DMS 273 (cell line): ENCODE results near the gene APOM.

Experiments used
- DNase-seq: peaks from one replicate; lab custom pipeline; 2025; ENCODE audit not compliant: unreplicated experiment; lab: John Stamatoyannopoulos, UW

APOM gene

DNA sequence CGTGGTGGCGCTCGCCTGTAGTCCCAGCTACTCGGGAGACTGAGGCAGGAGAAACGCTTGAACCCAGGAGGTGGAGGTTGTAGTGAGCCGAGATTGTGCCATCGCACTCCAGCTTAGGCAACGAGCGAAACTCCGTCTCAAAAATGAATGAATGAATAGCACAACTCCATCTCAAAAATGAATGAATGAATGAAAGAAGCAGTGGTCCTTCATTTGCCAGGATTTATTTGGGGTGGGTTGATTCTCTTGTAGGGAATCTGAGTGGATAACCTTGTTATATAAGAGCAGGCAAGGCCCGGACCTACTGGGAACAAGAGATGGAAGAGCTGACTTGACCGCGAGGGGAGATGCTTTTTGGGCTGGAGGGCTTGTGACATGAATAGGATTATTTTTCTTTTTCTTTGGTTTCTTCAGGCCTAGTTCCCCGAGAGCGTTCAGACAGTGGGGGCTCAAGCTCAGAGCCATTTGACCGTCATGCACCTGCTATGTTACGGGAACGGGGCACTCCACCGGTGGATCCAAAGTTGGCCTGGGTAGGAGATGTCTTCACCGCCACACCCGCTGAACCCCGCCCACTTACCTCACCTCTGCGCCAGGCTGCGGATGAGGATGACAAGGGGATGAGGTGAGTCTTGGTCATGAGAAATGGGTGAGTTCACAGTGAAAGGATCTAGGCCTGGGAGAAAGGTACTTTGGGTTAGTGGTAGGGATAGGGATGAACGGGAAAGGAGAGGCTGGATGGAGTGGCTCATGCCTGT is 25.3 kb upstream of the APOM start:
- DNase-seq, result no peak

DNA sequence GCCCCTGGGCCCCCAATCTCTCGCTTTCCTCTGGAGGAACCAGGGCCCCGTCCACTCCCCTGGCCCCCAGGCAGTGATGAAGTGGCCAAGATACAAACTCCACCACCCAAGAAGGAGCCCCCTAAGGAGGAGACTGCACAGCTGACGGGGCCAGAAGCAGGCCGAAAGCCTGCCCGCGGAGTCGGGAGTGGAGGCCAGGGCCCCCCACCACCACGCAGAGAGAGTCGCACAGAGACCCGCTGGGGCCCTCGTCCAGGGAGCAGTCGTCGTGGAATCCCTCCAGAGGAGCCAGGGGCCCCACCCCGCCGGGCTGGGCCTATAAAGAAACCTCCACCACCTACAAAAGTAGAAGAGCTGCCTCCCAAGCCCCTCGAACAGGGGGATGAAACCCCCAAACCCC is 24.5 kb upstream of the APOM start:
- no peak for DNase-seq

DNA sequence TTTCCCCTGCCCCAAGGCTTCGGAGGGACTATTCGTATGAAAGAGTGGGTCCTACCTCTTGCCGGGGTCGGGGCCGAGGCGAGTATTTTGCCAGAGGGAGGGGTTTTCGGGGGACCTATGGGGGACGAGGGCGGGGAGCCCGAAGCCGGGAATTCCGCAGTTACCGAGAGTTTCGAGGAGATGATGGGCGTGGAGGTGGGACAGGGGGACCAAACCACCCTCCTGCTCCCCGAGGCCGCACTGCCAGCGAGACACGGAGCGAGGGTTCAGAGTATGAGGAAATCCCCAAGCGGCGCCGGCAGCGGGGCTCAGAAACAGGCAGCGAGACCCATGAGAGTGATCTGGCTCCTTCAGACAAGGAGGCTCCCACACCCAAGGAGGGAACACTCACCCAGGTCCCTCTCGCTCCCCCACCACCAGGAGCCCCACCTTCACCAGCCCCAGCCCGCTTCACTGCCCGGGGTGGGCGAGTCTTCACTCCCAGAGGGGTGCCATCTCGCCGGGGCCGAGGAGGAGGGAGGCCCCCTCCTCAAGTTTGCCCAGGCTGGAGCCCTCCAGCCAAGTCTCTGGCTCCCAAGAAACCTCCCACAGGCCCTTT is 23.9 kb upstream of the APOM start:
- DNase-seq, result no peak

DNA sequence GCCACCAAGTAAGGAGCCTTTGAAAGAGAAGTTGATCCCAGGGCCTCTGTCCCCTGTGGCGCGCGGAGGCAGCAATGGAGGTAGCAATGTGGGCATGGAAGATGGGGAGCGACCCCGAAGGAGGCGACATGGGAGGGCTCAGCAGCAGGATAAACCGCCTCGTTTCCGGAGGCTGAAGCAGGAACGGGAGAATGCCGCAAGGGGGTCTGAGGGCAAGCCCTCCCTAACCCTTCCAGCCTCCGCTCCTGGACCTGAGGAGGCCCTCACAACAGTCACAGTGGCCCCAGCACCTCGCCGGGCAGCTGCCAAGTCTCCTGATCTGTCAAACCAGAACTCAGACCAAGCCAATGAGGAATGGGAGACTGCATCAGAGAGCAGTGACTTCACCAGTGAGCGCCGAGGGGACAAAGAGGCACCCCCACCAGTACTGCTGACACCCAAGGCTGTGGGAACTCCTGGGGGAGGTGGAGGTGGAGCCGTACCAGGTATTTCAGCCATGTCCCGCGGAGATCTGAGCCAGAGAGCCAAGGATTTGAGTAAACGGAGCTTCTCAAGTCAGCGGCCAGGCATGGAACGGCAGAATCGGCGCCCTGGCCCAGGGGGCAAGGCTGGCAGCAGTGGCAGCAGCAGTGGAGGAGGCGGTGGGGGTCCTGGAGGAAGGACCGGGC is 23.3 kb upstream of the APOM start:
- no peak for DNase-seq

DNA sequence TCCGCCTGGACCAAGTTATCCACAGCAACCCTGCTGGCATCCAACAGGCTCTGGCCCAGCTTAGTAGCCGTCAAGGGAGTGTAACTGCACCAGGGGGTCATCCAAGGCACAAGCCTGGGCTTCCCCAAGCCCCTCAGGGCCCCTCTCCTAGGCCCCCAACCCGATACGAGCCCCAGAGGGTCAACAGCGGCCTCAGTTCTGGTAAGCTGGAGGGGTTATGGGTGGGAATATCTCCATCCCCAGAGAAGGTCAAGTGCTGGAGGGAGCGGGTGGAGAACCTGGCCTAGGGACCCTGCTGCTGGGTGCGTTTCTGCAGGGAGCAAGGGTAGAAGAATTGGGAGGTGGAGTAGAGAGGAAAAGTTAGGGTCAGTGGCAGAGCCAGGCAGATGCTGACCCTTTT is 22.2 kb upstream of the APOM start:
- no peak for DNase-seq

GRCh38 chr6:31634131-31634530 is 21.6 kb upstream of the APOM start:
- no peak for DNase-seq

GRCh38 chr6:31634969-31635575 is 20.6 kb upstream of the APOM start:
- DNase-seq, result no peak

- no peak for DNase-seq
Measured at GRCh38 chr6:31636698-31637596, 18.7 kb upstream of the APOM start.

GRCh38 chr6:31639043-31639442 is 16.7 kb upstream of the APOM start:
- no peak for DNase-seq

- DNase-seq, result no peak
Measured at GRCh38 chr6:31639449-31639861, 16.2 kb upstream of the APOM start.

DNA sequence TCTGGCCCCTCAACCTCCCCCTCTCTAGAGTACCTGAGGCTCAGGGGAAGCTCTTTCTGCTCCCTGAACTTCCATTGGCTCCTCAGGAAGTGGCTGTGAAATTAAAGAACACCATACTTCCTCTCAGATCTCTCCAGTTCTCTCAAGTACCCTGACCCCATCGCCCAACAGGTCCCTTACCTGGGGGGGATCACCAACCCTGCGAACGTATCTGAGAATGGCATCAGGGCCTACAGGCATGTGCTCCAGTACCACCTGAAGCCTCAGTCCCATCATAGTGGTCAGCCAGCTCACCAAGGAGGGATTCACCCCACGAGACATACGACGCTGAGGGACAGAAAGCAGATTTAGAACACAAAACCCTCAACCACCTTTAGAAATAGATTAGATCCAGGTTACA is 15.1 kb upstream of the APOM start:
- DNase-seq, result no peak

GRCh38 chr6:31641370-31641769 is 14.3 kb upstream of the APOM start:
- no peak for DNase-seq

GRCh38 chr6:31642798-31643570 is 12.7 kb upstream of the APOM start:
- DNase-seq, result no peak

GRCh38 chr6:31643818-31644454 is 11.8 kb upstream of the APOM start:
- peak; percentile 48 for DNase-seq

GRCh38 chr6:31645325-31645724 is 10.4 kb upstream of the APOM start:
- no peak for DNase-seq

- peak; percentile 91 for DNase-seq
Measured at GRCh38 chr6:31651602-31652191, 4.0 kb upstream of the APOM start.

DNA sequence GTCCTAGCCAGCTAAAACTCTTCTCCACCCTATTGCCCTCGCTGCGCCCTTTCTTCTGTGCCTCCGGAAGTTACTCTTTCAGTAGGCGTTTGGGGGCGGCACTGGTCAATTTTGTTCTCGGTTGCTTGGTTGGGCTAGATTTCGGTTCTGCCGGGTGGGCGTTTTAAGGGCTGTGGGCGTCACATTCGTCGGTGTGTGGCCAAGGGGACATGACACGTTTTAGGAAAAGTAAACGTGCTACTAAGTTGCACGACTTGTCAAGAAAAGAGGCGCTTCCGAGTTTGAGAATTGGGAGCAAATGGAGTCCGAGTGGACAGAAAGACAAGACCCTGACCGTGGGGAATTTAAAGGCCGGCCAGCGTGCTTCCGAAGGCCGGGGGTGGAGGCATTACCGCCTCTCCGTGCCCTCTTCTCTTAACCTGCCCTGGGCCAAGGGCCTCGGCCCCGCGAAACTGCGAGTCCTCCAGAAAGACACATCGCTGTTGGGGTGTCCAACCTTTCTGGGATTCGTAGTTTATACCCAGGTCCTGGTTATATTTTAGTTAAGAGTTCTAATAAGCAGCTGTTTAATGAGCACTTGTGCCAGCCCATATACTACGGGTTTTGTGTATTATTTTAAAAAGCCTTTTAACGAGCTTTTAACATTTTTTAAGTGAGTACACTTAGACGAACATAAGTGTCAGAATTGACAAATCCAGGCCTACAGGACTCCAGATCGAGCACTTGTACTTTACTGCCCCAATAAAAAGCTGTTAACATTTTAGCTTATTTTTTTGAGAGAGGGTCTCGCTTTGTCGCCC is 2.6 kb upstream of the APOM start:
- DNase-seq, result peak; percentile 99

GRCh38 chr6:31654574-31655348 is 933 bp upstream of the APOM start:
- no peak for DNase-seq
